GM18858 (cell line): Measurements from ENCODE around the gene WBP4.
"Not testable (repeated sequence)": the region's sequence is repeated elsewhere in the genome, so short reads cannot be mapped to it uniquely, and the experiment has no call there.

ENCODE experiments used
- ATAC-seq: cut with Tn5 transposase; IDR thresholded peaks from one replicate; pipeline ENCODE4 v1.9.1; 2021; ENCODE audit not compliant: unreplicated experiment

The WBP4 gene, protein sequence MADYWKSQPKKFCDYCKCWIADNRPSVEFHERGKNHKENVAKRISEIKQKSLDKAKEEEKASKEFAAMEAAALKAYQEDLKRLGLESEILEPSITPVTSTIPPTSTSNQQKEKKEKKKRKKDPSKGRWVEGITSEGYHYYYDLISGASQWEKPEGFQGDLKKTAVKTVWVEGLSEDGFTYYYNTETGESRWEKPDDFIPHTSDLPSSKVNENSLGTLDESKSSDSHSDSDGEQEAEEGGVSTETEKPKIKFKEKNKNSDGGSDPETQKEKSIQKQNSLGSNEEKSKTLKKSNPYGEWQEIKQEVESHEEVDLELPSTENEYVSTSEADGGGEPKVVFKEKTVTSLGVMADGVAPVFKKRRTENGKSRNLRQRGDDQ

GRCh38 chr13:41061075-41061913 is at the start of gene WBP4:
TSS of gene WBP4 (plus strand) at chr13:41061509. CDS start at chr13:41061674, 165 bp downstream.
- ATAC-seq = peak; percentile 59

- no peak for ATAC-seq
Measured at GRCh38 chr13:41012536-41012935, 48.8 kb upstream of the WBP4 start.

DNA sequence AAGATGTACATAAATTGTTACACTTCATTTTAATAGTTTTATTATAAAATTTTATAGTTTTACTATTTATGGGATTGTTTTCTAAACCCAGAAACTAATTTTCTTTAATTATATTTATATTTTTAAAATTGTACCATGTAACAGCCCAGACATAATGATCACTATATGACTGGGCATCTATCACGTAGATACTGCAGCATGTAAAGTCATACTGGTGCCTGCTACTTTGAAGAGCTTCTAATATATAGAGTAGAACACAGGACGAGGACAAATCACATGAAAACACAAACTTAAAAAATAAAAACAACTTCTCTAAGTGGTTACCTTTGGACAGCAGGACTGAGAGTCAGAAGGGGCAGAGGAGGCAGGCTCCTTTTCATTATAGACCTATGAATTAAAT is 47.5 kb upstream of the WBP4 start:
- ATAC-seq = no peak

GRCh38 chr13:41015920-41016319 is 45.4 kb upstream of the WBP4 start:
- no peak for ATAC-seq

DNA sequence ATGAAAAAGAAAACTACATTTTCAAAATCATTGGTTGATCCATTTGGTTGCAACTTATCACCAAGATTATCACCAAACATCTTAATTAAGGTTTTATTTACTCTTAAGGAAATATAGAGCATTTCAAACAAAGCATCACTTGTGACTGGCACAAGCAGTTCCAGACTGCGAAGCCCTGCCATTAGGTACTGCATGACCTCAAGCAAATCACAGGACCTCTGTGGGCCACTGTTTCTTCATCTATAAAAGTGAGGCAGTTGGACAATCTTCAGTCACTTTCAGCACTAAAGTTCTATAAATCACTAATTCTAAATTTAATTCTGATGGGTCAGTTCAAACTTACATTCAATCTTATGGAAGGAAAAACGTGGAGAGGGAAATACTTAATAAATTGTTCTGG is 44.1 kb upstream of the WBP4 start:
- ATAC-seq = no peak

DNA sequence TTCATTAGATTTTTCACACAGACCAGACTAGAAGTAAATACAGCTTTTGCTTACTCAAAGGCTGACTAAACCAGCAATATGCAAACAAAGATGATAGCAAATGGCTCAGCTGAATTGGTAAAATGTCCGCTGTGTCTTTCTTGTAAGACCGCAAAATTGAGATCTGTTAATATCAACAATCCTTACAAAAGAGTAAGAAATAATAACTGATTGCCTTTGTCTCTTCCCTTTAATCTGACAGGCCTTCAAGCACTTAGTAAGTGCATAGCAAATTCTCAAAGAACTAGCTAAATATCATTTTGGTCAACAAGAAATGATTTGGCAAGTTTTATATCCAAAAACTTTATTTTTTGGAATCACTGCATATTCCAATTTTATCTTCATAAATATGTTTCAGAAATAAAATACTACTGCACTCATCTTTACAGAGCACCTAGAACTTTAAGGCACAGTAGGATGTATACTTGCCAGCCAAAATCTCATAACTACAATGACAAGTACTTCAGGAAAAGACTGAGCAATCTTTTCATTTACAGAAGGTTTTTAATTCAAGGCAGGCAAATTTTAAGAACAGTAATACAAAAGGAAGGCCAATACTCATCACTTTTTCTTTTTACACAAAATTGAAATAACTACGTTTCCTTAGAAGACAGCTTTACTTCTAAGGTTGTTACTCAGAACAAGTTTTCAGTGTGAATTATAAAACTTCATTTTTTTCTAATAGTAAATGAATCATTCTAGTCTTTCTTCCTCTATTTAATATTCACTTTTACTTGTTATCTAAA is 43.3 kb upstream of the WBP4 start:
- ATAC-seq = no peak

DNA sequence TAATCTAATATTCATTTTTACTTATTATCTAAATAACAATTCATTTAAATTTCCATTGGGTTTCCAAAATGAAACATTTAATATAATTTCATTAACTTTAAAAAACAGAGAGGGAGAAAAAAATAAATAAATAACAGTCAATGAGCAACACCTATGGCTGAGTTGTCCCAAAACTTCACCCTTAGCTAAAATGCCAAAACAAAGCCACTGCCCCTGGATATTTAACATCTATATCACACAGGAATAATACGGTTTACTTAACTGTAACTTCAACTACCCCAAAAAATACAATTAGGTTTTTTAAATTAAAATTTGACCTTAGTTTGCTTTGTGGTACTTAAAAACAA is 42.7 kb upstream of the WBP4 start:
- ATAC-seq = no peak

GRCh38 chr13:41019011-41019487 is 42.3 kb upstream of the WBP4 start, which contains the start of gene ELF1:
TSS of gene ELF1 (minus strand) at chr13:41019316. CDS start at chr13:40982054, 37,262 bp downstream.
- peak; percentile 85 for ATAC-seq

- ATAC-seq = no peak
Measured at GRCh38 chr13:41019578-41020347, 41.5 kb upstream of the WBP4 start.

DNA sequence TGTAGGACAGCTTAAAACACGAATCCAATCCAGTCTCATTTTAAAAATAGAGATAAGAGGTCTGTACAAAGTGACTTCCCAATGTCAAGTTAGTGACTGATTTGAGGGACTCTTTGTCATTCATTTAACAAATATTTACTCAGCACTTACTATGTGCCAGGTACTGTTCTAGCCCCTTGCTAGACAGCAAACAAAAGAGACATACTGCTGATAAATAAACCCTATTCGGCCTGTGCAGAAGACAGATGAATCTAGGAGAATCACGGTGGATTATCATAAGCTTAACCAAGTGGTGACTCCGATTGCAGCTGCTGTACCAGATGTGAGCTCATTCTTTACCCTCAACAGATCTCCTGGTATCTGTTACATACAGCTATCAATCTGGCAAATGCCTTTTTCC is 35.8 kb upstream of the WBP4 start:
- ATAC-seq = no peak

DNA sequence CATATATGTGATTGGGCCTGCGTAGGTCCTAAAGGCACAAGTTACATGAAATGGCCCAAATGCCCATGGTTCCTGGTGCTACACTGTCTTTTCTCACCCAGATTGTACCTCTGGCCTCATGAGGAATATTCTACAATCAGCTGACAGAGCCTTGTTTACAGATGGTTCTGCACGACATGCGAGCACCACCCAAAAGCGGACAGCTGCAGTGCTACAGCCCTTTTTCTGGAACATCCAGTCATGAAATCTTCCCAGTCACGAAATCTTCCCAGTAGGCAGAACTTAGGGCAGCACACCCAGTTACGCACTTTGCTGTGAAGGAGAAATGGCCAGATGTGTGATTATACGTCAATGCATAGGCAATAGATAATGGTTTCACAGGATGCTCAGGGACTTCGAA is 34.5 kb upstream of the WBP4 start:
- no peak for ATAC-seq

- no peak for ATAC-seq
Measured at GRCh38 chr13:41028051-41028450, 33.3 kb upstream of the WBP4 start.

DNA sequence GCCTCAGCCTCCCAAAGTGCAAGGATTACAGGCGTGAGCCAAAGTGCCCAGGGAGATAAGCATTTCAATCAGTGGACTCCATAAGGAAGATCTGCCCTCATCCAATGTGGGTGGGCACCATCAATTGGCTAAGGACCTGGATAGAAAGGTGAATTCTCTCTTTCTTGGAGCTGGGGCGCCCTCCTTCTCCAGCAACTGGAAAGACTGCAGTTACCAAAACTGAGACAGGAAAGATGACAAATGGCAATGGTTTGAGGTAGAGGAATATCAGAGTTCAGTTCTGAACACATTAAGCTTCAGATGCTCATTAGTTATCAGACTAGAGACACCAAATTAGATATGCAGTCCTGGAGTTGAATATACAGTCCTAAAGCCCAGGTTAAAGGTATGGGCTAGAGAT is 31.7 kb upstream of the WBP4 start:
- ATAC-seq = no peak

- no peak for ATAC-seq
Measured at GRCh38 chr13:41032691-41033376, 28.5 kb upstream of the WBP4 start.

GRCh38 chr13:41034382-41034781 is 26.9 kb upstream of the WBP4 start:
- ATAC-seq = no peak

GRCh38 chr13:41034881-41035280 is 26.4 kb upstream of the WBP4 start:
- ATAC-seq = no peak

- not testable (repeated sequence) for ATAC-seq
Measured at GRCh38 chr13:41036557-41036956, 24.8 kb upstream of the WBP4 start.

DNA sequence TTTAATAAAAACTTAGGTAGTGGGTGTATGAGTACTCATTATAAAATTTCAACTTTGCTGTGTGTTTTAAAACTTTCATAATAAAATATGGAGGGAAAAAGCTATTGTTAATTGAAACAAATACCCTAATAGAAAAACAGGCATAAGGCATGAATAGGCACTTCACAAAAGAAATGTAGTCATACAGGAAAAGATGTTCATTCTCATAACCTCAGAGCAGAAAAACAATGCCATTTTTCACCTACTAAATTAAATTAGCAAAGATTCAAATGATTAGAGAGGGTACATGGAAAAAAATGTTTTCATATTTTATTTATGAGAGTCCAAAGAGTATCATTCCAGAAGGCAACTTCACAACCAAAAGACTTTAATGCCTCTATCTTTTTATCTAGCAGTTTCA is 21.6 kb upstream of the WBP4 start:
- no peak for ATAC-seq

GRCh38 chr13:41040584-41041334 is 20.6 kb upstream of the WBP4 start:
- no peak for ATAC-seq
